Mesenchymal stem cell (in vitro differentiated cells and primary cell): Measurements from ENCODE around the gene TNFRSF1B.

Experiments used
- DNase-seq: peaks from one replicate; pipeline ENCODE4 v3.0.0-alpha.2; 2013
- H2AFZ ChIP-seq: one replicate; pipeline ENCODE4 v1.6.1; 2013; ENCODE audit warnings: low read depth, mild to moderate bottlenecking, control low read depth, inconsistent platforms, low read length, moderate library complexity
- H2AK5ac ChIP-seq: 2 replicates; pipeline ENCODE4 v1.6.1; 2013; ENCODE audit warnings: low read length, moderate library complexity, mild to moderate bottlenecking, inconsistent platforms; ENCODE audit not compliant: severe bottlenecking
- H2BK120ac ChIP-seq: one replicate; pipeline ENCODE4 v1.6.1; 2013; ENCODE audit warnings: low read depth, mild to moderate bottlenecking, inconsistent platforms, low read length, moderate library complexity
- H2BK12ac ChIP-seq, 2 experiments: one replicate each; pipeline ENCODE4 v1.6.1; 2013; ENCODE audit warnings: inconsistent platforms in 2 of 2, low read length in 2 of 2, mild to moderate bottlenecking in 2 of 2, moderate library complexity in 2 of 2, control low read depth in 1 of 2
- H2BK15ac ChIP-seq: one replicate; pipeline ENCODE4 v1.6.1; 2013; ENCODE audit warnings: mild to moderate bottlenecking, low read depth, inconsistent platforms; ENCODE audit not compliant: poor library complexity, severe bottlenecking
- H2BK5ac ChIP-seq: 2 replicates; pipeline ENCODE4 v1.6.1; 2013; ENCODE audit warnings: low read depth, mild to moderate bottlenecking, low read length, control low read depth, inconsistent platforms; ENCODE audit not compliant: poor library complexity, severe bottlenecking
- H3K14ac ChIP-seq, 2 experiments: one replicate each; pipeline ENCODE4 v1.6.1; 2013; ENCODE audit warnings: inconsistent platforms in 2 of 2, low read length in 2 of 2, control low read depth in 1 of 2, mild to moderate bottlenecking in 1 of 2, moderate library complexity in 1 of 2
- H3K18ac ChIP-seq, 2 experiments: one replicate each; pipeline ENCODE4 v1.6.1; 2013; ENCODE audit warnings: inconsistent platforms in 2 of 2, low read length in 2 of 2, control low read depth in 1 of 2, low read depth in 1 of 2, mild to moderate bottlenecking in 1 of 2
- H3K23ac ChIP-seq, 2 experiments: one replicate each; pipeline ENCODE4 v1.6.1; 2013; ENCODE audit warnings: inconsistent platforms in 2 of 2, low read length in 2 of 2, mild to moderate bottlenecking in 2 of 2, moderate library complexity in 2 of 2, control low read depth in 1 of 2
- H3K27ac ChIP-seq: 2 replicates; pipeline ENCODE4 v1.5.1; 2013; ENCODE audit warnings: mild to moderate bottlenecking, moderate library complexity, low read length, control low read depth, inconsistent platforms; ENCODE audit not compliant: poor library complexity, severe bottlenecking
- H3K27me3 ChIP-seq, 2 experiments: 2 replicates each; pipeline versions ENCODE4 v1.6.1 to v1.7.0; 2013; ENCODE audit warnings: low read length in 2 of 2, mild to moderate bottlenecking in 2 of 2, moderate library complexity in 2 of 2, control low read depth in 1 of 2, inconsistent platforms in 1 of 2; ENCODE audit not compliant: control insufficient read depth in 1 of 2, insufficient read depth in 1 of 2
- H3K36me3 ChIP-seq, 2 experiments: 2 replicates each; pipeline versions ENCODE4 v1.6.1 to v1.7.0; 2013; ENCODE audit warnings: low read length in 2 of 2, control low read depth in 1 of 2, inconsistent platforms in 1 of 2, low read depth in 1 of 2, mild to moderate bottlenecking in 1 of 2; ENCODE audit not compliant: insufficient read depth in 2 of 2, control insufficient read depth in 1 of 2
- H3K4ac ChIP-seq, 2 experiments: one replicate each; pipeline ENCODE4 v1.6.1; 2013; ENCODE audit warnings: inconsistent platforms in 2 of 2, low read length in 2 of 2, mild to moderate bottlenecking in 2 of 2, moderate library complexity in 2 of 2, control low read depth in 1 of 2, low read depth in 1 of 2
- H3K4me1 ChIP-seq: 2 replicates; pipeline ENCODE4 v1.6.1; 2013; ENCODE audit warnings: low read depth, low read length, control low read depth; ENCODE audit not compliant: control insufficient read depth, insufficient read depth
- H3K4me2 ChIP-seq: 2 replicates; pipeline ENCODE4 v1.6.1; 2013; ENCODE audit warnings: low read length, mild to moderate bottlenecking, inconsistent platforms; ENCODE audit not compliant: poor library complexity, severe bottlenecking
- H3K4me3 ChIP-seq, 2 experiments: 2 replicates each; pipeline versions ENCODE4 v1.5.1 to v1.7.0; 2013; ENCODE audit warnings: low read length in 2 of 2, mild to moderate bottlenecking in 2 of 2, control low read depth in 1 of 2, low read depth in 1 of 2; ENCODE audit not compliant: insufficient read depth in 1 of 2
- H3K79me1 ChIP-seq: replicated peaks from 2 replicates; pipeline ENCODE4 v1.6.1; 2013; ENCODE audit warnings: mild to moderate bottlenecking, control low read depth, low read length, inconsistent platforms; ENCODE audit not compliant: poor library complexity, severe bottlenecking
- H3K9ac ChIP-seq: 2 replicates; pipeline ENCODE4 v1.7.0; 2013; ENCODE audit warnings: mild to moderate bottlenecking, low read length, moderate library complexity
- H3K9me3 ChIP-seq: 2 replicates; pipeline ENCODE4 v1.7.0; 2013; ENCODE audit warnings: mild to moderate bottlenecking, low read length; ENCODE audit not compliant: control insufficient read depth
- H4K8ac ChIP-seq: one replicate; pipeline ENCODE4 v1.6.1; 2013; ENCODE audit warnings: inconsistent platforms, mild to moderate bottlenecking, low read length, moderate library complexity
- H4K91ac ChIP-seq: one replicate; pipeline ENCODE4 v1.6.1; 2013; ENCODE audit warnings: mild to moderate bottlenecking, low read length, inconsistent platforms
- WGBS: methylation state at CpG from one replicate; pipeline ENCODE4 v1.1.7; 2013; ENCODE audit warnings: mixed read lengths; 5-methylcytosine and 5-hydroxymethylcytosine counted together

TNFRSF1B gene

DNA sequence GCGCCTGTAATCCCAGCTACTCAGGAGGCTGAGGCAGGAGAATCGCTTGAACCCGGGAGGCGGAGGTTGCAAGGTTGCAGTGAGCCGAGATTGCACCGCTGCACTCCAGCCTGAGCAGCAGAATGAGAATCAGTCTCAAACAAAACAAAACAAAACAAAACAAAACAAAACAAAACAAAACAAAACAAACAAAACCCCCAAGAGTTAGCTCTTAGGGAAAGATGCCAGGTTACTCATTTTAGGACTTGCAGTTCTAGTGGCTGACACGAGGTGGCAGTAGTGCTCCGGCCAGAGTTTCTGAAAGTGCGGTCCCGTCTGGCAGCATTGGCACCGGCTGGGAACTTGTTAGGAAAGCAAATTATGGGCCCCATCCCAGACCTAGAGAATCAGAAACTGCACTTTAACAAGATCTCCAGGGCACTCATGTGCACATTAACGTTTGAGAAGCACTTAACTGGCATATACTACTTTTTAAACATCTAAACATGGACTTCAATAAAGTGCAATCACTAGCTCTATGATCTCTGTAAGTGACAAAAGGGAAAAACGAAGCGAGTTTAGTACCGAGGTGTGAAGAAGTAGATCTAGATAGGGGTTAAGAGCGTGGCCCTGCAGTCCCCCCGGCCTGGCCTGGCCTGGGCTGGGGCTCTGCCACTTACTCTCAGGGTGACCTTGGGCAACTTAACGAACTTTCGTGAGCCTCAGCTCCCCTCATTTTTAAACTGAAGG lies 41.9 kb upstream of the TNFRSF1B start:
- Histone ChIP-seq H2BK120ac (no peak overlapping the region), H4K91ac (no peak overlapping the region), H3K36me3 (no peaks in the 10 kb centered on the region), H2AFZ (no peak overlapping the region), H3K27me3 (peaks cover 22 to 25% of the 10 kb centered on the region in 2 experiments), H3K79me1 (no peaks in the 10 kb centered on the region), H3K14ac (no peak overlapping the region), H3K4me1 (no peaks in the 10 kb centered on the region), H3K4me2 (no peak overlapping the region), H3K18ac (no peak overlapping the region), H2BK12ac (peak overlapping the region; percentile 2 to 81), H3K4me3 (no peak overlapping the region), H2BK15ac (no peak overlapping the region), H2BK5ac (no peak overlapping the region), H2AK5ac (no peak overlapping the region), H4K8ac (peak overlapping the region; percentile 69), H3K23ac (no peak overlapping the region), H3K4ac (no peak overlapping the region), H3K27ac (no peak overlapping the region), H3K9me3 (no peaks in the 10 kb centered on the region), H3K9ac (peak overlapping the region; percentile 19)
- peak; percentile 72 for DNase-seq
- 44% methylated on average over 14 of the region's 19 CpGs for WGBS

DNA sequence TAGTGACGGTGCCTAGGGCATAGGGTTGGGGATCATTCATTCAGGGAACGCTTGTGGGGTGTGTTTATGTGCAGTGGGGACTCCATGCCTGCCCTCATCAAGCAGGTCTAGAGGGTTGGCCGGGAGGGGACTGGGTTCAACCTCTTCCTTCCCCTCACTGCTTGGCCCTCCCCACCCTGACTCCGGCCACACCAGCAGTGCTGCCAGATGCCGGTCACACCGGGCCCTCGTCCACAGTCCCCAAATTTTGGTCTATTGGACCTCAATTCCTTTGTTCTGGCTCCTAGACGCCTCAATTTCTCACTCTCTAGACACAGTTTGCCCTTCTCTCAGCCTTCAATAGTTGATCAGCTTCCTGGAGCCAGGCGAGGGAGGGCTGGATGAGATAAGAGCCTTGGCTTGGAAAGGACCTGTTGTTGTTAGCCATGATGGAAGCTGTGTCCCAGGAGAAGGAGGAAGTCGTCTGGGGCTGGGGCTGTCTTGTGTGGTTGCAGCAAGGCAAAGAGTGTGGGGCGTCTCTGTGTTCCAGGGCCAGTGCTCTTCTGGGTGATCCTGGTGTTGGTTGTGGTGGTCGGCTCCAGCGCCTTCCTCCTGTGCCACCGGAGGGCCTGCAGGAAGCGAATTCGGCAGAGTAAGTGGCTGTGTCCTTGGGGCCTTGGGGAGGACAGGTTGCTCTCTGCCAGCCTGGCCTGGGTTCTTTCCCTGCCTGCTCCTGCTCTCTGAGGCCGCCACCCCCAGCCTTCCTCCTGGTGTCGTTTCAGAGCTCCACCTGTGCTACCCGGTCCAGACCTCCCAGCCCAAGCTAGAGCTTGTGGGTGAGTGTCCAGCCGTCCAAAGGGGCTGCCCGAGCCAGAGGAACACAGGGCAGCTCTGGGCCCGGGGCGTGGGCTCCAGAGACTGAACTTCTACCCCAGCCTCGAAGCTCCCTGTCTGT lies 41.1 kb upstream of the TNFRSF1B start:
- no peaks in the 10 kb centered on the region for H3K4me1 ChIP-seq
- H3K4ac ChIP-seq, result peak overlapping the region in 1 of 2 experiments; percentile 35
- H3K23ac ChIP-seq, result no peak overlapping the region
- no peaks in the 10 kb centered on the region for H3K9me3 ChIP-seq
- H2BK12ac ChIP-seq, result peak overlapping the region; percentile 2 to 81
- H3K9ac ChIP-seq, result peak overlapping the region; percentile 19
- H4K91ac ChIP-seq, result peak overlapping the region; percentile 44
- no peak overlapping the region for H3K4me2 ChIP-seq
- no peak for DNase-seq
- H2AFZ ChIP-seq, result no peak overlapping the region
- H3K27ac ChIP-seq, result no peak overlapping the region
- H2BK15ac ChIP-seq, result no peak overlapping the region
- H2AK5ac ChIP-seq, result no peak overlapping the region
- H2BK120ac ChIP-seq, result peak overlapping the region; percentile 42
- H3K18ac ChIP-seq, result peak overlapping the region in 1 of 2 experiments; percentile 42
- H3K79me1 ChIP-seq, result no peaks in the 10 kb centered on the region
- H3K27me3 ChIP-seq, result peaks cover 15 to 23% of the 10 kb centered on the region in 2 experiments
- no peak overlapping the region for H2BK5ac ChIP-seq
- no peak overlapping the region for H3K4me3 ChIP-seq
- H4K8ac ChIP-seq, result peak overlapping the region; percentile 1
- 88% methylated on average over 23 of the region's 24 CpGs for WGBS
- H3K36me3 ChIP-seq, result no peaks in the 10 kb centered on the region
- no peak overlapping the region for H3K14ac ChIP-seq

DNA sequence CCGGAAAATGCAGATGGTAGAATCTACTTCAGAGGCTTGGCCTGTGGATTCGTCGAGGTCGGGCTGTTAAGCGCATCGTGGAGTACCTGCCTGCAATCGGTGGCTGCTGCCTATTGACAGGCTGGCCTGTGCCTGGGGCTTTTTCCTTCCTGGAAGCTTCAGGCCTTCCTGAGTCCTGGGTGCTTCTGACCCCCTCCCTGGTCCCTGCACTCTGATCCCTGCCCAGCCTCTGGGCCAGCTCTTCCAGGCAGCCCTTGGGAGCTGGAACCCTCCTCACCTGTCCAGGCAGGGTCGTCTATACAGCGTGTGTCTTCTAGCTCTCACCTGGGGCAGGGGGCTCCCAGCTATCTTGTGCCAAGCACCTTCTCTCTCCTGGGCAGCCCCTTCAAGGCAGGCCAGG lies 40.0 kb upstream of the TNFRSF1B start:
- H2BK15ac ChIP-seq, result no peak overlapping the region
- H2BK12ac ChIP-seq, result peak overlapping the region in 1 of 2 experiments; percentile 45
- no peak overlapping the region for H3K9ac ChIP-seq
- peaks cover 7 to 12% of the 10 kb centered on the region in 2 experiments for H3K27me3 ChIP-seq
- no peaks in the 10 kb centered on the region for H3K9me3 ChIP-seq
- no peaks in the 10 kb centered on the region for H3K36me3 ChIP-seq
- H2BK5ac ChIP-seq, result no peak overlapping the region
- no peak overlapping the region for H3K14ac ChIP-seq
- no peak overlapping the region for H3K18ac ChIP-seq
- no peak overlapping the region for H3K4me2 ChIP-seq
- H3K23ac ChIP-seq, result no peak overlapping the region
- H2AFZ ChIP-seq, result no peak overlapping the region
- no peak overlapping the region for H4K91ac ChIP-seq
- no peak overlapping the region for H3K4me3 ChIP-seq
- DNase-seq, result no peak
- H3K79me1 ChIP-seq, result no peaks in the 10 kb centered on the region
- no peak overlapping the region for H3K4ac ChIP-seq
- no peaks in the 10 kb centered on the region for H3K4me1 ChIP-seq
- no peak overlapping the region for H3K27ac ChIP-seq
- no peak overlapping the region for H2AK5ac ChIP-seq
- H4K8ac ChIP-seq, result no peak overlapping the region
- WGBS, result 93% methylated on average over 9 of the region's 9 CpGs
- H2BK120ac ChIP-seq, result peak overlapping the region; percentile 4
